Measurements from ENCODE around the gene AGAP3.

The AGAP3 gene

GRCh38 chr7:151187409-151188251, 101.4 kb downstream of the AGAP3 start:
- no peak for DNase-seq (ENCODE audit: low spot score)

DNA sequence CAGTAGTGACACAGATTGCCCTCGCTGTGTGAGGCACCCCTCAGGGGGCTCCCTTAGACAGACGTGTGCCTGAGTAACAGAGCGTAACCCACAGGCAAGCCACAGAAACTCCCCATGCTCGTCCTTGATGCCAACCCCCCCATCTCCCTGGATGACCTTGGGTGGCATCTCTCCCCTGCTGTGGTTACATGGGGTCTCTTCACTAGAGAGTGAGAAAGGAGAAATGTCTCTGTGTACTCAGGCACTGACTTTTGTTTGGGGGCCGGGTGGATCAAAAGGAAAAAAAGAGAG, 101.9 kb downstream of the AGAP3 start:
- no peak for DNase-seq (ENCODE audit: low spot score)

GRCh38 chr7:151189038-151189437, 102.8 kb downstream of the AGAP3 start:
- no peak for DNase-seq (ENCODE audit: low spot score)

GRCh38 chr7:151191544-151191943, 105.3 kb downstream of the AGAP3 start:
- no peak for DNase-seq (ENCODE audit: low spot score)

DNA sequence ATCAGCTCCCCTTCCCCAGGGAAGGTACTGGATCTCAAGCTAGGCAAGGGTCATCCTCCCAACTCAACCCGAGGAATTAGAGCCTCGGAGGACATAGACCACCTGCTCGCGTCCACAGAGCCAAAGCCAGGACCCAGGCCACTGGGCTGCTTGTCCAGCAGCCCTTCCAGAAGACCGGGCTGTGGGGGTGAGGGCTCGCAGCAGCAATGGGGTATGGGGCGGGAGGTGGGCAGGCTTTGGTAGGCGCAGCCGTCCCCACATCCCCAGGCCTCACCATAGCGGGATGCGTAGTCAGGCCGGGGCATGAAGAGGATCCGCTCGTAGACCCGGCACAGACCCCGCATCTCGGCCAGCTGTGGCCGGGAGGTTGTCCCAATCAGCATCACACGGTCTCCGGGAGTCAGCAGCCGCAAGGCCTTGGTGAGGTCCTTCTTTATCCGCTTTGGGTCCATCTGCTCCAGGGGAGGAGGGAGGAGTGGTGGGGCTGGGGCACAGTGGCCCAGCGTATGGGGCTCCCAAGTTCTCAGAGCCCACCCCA, 105.8 kb downstream of the AGAP3 start:
- DNase-seq (ENCODE audit: low spot score), result no peak

DNA sequence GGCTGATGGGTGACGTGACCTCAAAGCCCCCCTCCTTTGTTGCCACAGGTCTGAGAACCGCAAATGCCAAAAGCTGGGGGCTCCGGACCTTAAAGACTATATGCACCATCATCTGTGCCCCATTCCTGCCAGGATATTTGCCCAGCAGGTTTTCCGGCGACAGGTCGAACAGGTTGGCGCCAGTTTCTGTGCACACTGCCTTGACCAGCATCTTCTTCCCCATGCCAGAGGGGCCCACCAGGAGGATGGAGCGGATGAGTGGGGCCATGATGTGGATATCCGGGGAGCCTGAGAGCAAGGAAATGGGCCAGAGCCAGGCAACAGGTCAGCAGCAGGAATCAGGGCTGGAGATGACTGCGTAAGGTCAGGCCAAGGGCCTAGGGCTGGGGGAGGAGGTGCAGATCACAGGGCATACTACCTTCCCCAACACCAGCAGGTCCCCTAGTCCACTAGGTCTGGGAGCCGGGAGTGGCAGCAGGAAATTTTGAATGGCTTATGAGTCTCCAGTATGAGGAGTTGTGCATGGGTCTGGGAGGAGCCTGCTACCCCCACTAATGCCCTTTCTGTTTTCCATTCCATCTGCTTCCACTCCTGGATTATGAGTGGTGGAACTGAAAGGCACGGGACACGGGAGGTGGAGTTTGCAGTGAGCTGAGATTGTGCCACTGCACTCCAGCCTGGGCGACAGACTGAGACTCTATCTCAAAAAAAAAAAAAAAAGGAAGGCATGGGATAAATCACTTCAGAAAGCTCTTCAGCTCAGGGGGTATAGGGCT, 107.1 kb downstream of the AGAP3 start:
- DNase-seq (ENCODE audit: low spot score), result no peak

Data from HuH-7.5 (cell line).